Lung microvascular endothelial cell (primary cell): ENCODE results near the gene NOTUM. TPM values are rescaled to one million over a fixed set of nuclear protein-coding genes. Genes with fewer than 3 reads are reported as not detected.
"Not testable (repeated sequence)": the region's sequence is repeated elsewhere in the genome, so short reads cannot be mapped to it uniquely, and the experiment has no call there.

Source experiments
- DNase-seq, 2 donors: peaks; one replicate each; pipeline versions ENCODE4 v3.0.0 to v3.0.0-alpha.2; 2010; ENCODE audit warnings: low read depth in 2 of 2
- total RNA-seq: library from RNA; depleted of rRNA; stranded (reverse); fragments of >200 nt; gene quantifications from 2 replicates; pipeline ENCODE4 v1.2.1, GENCODE V29; 2014

Gene NOTUM
- total RNA-seq, 1 donor from 2014 or later: under 0.01 TPM

DNA sequence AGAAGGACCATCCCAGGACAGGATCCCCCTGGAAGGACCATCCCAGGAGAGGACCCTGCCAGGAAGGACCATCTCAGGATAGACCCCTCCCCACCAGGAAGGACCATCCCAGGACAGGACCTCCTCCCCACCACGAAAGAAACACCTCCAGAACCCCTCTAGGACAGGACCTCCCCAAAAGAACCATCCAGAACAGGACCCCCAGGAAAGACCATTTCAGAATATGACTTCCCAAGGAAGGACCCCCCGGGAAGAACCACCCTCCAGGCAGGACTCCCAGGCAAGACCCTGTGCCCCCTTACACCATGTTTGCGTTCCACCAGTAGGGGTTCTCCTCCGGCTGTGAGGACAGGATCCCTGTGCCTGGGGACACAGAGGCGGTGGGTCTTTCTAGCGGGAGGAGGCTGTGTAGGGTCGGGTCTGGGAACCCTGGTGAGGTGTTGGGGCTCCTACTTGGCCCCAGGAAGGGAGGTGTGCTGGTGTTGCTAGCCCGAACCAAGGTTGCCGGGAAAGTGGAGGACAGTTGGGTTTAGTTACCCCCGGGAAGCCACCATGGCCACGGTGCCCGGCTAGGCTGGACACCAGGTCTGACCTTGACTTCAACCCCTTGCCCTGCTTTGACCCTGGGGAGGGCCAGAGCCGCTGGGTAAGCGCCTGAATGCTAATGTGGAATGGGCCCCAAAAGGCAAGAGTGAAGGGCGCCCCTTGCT lies 2.2 kb downstream of the NOTUM start:
- DNase-seq: no peak

DNA sequence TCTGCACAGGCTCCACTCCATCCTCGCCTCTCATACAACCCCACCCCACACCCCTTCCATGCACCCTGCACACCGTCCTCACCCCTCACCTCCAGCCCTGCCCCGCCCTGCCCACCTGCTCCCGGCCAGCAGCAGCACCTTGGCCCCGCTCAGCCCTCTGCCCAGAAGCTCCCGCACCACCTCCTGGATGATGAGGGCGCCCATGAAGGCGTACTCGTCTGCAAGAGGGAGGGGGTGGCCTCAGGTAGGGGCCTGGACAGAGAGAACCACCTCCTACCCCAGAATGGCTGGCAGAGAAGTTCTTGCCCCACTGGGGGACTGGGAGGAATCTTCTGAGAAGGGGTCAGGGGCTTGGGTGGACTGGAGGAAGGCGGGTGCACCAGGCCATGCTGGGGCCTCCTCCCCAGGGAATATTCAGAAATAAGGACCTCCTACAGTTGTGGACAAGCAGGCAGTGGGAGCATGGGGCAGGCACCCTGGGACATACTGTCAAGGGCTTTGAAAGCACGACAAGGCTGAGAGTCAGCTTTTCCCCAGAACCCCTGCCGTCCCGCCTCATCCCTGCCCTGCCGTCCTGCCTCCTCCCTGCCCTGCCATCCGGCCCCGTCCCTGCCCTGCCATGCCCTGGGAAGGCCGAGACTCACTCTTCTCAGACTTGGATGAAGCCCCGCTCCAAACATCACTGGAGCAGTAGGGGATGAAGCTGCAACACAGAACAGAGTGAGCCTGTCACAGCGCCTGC lies 3.1 kb downstream of the NOTUM start:
- DNase-seq: no peak

DNA sequence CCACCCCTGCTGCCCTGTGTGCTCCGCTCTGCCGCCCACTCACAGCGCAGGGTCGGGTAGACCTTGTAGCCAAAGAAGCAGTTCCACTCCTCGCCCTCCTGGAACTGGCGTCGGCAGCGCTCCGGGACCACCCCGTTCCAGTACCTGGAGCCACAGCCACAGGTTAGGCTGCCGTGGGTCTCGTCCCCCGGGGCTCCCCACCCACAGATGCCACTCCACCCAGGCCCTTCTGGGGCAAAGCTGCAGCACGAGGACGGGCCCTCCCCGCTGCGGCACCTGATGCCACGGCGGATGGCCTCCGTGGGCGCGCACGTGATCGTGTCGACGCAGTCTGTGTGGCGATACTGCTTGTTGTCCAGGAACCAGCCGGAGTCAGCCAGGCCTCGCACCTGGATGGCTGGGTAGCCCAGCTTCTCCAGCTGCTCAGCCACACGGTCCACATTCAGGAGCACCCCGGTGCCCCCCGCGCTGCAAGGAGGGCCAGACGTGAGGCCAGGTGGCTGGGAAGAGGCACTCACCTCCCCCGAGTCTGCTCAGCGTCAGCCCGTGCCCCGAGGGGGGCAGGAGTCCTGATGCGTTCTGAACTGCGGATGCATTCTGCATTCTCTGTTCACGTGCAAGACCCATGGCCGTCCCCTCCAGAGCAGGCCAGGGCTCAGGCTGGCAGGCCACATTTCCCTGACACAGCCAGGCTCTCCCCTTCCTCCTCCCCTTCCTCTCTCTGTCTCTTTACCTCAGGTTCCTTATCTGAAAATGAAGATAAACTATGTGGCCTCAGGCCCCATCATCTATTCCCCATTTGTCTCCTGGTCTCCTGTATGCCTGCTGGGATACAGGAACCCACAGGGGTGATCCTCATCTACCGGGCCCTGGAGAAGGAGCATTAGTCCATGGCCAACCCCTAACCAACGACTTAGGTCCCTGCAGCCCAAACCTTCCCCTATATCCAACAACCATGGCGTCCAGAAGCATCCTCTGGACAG lies 4.1 kb downstream of the NOTUM start:
- DNase-seq: no peak

DNA sequence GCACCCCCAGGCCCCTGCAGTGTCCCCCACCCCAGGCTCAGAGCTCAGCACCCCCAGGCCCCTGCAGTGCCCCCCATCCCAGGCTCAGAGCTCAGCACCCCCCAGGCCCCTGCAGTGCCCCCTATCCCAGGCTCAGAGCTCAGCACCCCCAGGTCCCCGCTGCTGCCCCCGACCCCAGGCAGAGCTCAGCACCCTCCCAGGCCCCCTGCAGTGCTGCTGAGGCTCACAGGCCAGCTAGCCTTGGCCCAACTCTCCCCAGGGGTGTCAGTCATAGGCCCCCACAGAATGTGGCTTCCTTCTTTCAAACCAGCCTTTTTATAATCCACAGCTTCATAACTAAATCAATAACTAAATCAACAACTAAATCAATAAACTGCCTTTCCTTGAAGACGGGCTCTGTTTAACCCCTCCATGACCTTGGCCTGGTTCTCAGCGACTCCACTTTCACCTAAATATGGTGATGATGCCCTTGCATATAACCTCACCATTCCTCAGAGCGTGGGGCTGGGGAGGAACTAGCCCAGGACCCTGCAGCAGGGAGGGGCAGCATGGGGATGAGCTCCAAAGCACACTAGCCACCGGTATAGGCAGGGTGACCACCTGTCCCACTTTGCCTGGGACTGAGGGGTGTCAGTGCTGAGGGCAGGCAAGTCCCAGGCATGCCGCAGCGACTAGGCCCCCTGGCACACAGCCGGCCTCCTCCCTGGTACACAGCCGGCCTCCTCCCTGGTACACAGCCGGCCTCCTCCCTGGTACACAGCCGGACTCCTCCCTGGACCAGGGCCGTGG lies 5.0 kb downstream of the NOTUM start:
- DNase-seq: no peak

DNA sequence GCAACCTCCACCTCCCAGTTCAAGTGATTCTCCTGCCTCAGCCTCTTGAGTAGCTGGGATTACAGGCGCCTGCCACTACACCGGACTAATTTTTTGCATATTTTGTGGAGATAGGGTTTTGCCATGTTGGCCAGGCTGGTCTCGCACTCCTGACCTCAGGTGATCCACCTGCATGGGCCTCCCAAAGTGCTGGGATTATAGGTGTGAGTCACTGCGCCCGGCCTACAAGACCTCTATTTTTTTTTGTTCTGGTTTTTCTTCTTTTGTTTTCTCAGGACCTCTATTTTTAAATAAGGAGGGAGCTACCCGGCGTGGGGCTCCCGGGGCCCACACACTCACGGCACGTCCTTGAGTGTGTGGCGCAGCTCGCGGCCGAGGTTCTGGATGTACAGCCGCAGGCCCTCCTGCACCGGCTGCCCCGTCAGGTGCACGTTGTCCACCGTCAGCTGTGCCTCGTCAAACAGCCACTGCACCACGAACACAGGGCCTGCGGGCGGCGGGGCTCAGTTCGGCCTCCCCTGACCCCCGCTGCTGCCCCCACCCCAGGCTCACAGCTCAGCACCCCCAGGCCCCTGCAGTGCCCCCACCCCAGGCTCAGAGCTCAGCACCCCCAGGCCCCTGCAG lies 5.8 kb downstream of the NOTUM start:
- no peak for DNase-seq

DNA sequence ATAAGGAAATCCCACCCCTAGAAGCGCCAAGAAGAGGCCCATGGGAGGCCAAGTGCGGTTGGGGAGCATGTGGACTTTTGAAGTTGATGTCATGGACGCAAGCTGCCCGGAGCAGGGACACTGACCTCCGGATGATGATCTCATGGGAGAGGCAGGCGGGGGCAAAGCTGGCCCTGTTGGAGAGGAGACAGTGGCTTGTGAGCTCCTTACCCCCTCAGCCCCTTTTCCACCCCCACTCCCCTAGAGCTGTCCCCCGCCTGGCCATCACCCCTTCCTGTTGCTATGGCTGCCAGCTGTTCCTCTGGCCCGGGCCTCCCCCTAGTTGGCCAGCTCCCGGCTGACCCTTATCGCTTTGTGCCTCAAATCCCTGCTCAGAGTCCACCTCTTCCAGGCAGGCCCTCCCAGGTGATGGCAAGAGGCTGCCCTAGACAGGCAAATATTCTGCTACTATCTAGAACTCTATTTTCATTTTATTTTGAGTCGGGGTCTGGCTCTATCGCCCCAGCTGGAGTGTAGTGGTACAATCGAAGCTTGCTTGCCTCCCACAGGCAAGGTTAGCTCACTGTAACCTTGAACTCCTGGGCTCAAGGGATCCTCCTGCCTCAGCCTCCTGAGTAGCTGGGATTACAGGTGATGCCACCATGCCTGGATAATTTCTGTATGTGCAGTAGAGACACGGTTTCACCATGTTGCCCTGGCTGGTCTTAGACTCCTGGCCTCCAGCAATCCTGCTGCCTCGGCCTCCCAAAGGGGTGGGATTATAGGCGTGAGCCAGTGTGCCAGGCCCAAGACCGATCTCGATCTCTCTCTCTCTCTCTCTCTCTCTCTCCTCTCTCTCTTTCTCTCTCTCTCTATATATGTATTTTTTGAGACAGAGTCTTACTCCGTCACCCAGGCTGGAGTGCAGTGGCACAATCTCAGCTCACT lies 6.6 kb downstream of the NOTUM start:
- DNase-seq: no peak

DNA sequence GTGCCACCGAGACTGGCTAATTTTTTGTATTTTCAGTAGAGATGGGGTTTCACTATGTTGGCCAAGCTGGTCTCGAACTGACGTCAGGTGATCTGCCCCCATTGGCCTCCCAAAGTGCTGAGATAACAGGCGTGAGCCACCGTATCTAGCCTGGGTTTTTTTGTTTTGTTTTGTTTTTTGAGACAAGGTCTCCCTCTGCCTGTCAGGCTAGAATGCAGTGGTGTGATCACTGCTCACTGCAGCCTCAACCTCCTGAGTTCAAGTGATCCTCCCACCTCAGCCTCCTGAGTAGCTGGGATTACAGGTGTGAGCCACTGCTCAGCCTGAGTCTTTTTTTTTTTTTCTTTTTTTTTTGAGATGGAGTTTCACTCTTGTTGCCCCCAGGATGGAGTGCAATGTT lies 7.5 kb downstream of the NOTUM start:
- DNase-seq: not testable (repeated sequence)

DNA sequence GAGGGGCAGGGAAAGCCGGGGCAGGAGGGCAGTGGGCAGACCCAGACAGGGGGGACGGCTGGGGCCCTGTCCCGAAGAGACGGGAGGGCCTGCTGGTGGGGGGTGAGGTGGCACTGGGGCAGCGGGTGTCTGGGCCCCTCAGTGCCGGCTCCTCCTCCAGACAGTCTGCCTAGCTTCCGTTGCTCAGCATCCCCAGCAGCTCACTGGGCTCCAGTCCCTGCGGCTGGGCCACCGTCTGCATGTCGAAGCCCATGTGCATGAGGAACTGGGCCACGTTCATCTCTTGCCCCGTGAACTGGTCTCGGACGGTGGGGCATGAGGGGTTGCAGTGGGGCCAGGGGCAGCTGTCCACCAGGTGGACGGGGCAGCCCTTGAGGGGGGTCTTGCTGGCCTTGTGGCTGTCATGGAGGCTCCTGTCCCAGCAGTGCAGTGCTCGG lies 8.2 kb downstream of the NOTUM start:
- no peak for DNase-seq

DNA sequence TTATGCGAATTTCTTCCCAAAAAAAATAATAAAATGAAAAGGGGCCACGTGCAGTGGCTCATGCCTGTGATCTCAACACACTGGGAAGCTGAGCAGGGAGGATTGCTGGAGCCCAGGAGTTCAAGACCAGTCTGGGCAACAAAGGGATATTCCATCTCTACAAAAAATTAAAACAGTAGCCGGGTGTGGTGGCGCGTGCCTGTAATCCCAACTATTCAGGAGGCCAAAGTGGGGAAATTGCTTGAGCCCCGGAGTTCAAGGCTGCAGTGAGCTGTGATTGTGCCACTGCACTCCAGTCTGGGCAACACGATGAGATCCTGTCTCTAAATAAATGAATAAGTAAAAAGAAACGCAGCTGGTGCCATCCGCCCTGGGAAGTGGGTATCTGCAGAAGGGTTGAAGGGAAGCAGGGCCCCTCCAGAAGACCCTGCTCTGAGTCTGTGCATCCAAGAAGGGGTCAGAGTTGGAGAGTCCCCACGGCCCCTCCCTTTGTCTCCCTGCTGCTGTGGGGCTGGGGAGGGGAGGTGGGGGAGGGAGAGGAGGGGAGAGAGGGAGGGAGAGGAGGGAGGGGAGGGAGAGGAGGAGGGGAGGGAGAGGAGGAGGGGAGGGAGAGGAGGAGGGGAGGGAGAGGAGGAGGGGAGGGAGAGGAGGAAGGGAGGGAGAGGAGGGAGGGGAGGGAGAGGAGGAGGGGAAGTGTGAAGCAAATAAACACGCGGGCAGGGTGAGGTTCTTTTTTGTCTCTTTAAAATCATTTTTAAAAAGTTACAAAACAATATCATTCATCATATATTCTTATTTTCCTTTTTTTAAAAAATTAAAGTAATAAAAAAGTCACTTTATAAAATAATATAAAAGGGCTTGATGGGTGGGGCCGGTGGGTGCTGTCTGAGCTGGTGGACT lies 9.0 kb downstream of the NOTUM start:
- no peak for DNase-seq

DNA sequence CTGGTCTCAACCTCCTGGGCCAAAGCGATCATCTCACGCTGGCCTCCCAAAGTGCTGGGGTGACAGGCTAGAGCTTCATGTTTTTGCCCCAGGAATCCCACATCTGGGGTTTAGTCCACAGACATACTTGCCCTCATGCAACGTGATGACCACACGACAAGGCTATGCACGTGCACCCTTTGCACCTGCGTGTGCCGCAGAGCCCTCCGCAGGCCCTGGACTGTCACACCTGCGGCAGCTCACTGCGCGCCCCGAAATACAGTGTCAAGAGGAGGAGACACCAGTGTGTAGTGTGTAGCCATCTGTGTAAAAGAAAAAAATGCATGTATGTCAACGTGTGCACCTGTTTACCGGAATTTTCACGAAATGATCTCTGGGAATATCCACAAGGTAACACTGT lies 10.5 kb downstream of the NOTUM start:
- DNase-seq: no peak

DNA sequence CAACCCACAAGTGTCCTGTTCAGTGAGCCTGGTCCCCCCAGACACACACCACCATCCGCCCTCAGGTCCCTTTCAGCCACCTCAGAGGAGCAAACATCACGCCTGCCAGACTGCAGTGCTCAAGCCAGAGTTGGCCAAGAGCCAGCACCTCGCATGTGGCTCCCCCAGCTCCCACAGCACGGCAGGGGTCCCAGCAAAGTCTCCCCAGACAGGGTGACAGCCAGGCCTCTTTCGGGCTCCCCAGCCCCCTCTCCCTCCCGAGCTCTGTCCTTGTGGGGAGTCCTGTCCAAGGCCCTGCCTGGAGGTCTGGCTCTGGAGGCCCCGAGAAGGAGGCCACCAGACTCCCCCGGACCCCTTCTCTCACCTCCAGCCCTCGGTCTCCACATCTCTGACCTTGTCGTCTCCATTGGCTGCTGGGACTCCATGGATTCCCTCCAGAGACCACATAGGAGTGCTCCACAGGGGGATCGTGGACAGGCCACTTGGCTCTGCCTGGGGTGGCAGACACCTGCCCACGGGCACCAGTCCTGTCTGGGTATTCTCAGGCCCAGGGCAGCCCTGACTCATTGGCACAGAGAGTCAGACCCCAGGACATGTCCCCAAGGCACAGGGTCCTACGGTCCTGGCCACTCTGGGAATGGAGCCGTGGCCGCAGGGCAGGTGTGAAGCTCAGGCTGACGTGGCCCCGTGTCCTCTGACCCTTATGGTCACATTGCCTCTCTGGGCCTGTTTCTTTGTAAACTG lies 12.2 kb downstream of the NOTUM start:
- DNase-seq: no peak

DNA sequence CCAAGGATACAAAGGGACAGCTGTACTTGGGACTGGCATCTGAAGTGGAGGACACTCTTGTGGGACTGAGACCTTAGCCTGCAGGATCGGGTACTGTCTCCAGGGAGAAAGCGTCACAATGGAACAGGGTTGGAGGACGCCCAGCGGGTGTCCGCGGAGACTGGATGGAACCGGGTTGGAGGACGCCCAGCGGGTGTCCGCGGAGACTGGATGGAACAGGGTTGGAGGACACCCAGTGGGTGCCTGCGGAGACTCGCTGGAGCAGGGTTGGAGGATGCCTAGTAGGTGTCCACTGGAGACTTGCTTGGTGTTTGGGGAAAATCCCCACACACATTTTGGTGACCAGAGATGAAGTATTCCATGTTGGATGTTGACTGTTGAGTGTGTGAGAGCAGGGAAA lies 13.8 kb downstream of the NOTUM start, which contains the start of gene MYADML2:
Gene MYADML2 (minus strand): TSS at position 45 of the 400 bp plus-strand sequence. CDS start 5,492 bp downstream, outside the sequence.
- DNase-seq: no peak

DNA sequence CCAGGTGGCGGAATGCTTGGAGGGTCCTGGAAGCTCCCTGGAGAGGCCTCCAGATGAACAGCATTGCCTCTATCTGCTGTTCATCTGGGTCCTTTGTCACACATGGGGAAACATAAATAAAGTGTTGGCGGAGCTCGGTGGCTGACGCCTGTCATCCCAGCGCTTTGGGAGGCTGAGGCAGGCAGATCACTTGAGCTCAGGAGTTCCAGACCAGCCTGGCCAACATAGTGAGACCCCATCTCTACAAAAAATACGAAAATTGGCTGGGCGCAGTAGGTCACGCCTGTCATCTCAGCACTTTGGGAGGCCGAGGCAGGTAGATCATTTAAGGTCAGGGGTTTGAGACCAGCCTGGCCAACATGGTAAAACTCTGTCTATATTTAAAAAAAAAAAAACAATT lies 16.1 kb downstream of the NOTUM start:
- no peak for DNase-seq

DNA sequence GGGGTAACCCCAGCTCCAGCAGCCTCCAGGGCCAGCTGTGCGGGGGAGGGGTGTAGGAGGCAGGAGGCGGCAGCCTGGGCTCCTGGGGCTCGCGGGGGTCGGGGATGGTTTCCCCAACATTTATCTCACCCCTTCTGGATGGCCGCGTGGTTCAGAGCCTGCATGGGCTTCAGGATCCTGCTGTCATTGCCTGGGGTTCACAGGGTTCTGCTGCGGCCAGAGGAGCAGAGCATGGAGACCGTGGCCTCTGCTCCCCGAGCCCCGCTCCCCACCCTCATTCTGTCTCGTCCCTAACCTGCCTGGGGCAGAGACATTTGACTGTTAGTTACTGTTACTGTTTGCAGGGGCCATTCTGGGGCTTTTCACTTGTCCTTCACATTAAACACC lies 18.8 kb downstream of the NOTUM start:
- DNase-seq: no peak

DNA sequence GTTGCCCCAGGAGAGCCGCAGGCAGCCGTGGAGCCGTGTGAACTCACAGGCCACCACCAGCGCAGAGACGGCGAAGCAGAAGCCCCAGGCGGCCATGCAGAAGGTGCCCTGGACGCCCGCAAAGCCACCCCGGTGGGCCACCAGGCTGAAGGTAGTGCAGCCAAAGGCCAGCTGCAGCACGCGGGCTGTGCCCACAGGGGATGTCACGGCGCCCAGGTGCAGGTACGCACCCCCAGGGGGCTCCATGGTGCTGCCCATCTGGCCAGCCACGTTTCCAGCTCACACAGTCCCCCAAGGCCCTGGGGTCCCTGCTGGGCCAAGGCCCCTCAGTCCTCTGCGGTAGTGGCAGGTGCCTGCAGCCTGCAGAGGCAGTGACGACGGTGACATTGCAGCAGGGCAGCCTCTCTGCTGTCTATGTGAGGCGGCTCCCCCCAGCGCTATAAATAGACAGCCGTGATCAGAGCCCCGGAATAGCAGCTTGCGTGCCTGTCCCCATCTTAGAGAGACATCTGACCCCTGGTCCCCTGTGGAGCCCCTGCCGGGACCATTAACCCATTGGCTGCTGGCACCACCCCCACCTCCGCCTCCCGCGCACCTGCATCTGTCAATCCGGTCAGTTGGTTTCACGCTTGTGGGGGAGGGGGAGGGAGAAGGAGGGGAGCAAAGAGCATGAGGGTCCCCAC lies 19.4 kb downstream of the NOTUM start:
- DNase-seq: no peak

DNA sequence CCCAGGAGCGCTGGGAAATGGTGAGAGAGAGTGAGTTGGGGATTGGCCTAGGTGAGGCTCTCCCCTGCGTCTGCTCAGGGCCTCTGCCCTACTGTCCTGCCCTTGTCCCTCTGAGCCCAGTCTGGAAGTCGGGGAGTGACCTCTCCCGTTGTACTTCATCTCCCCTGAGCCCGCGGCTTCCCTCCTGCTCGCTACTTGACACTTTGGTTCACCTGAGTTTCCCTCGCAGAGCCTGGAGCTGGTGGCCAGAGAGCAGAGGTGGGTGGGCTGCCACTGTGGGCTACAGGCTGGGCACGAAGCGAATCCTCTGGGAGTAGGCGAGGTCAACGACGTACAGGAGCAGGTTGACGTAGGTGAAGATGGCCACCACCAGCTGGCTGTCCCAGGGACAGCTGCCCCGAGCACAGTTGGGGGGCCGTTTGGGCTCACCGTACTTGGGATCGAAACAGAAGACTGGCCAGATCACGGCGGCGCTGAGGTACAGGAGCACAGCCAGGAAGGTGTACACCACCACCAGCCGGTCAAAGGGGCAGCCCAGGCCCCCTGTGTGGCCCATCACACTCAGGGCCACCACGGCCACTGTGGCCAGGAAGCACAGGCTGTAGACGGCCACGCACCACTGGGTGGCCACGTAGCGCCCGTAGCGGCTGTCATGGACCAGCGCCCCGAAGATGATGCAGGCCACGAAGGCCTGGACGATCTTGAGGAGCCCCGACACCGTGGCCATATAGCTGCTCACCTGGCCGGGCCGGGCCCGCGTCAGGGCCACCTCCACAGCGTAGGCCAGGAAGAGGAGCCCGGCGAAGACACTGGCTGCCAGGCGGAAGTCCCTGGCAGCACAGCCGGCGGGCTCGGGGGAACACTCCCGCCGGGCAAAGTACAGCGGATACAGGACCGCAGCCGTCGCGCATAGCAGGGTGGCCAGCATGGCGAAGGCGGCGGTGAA lies 20.2 kb downstream of the NOTUM start:
- DNase-seq: no peak
